Thyroid gland (tissue), 4 donors: ENCODE data around the gene FST. TPM values are rescaled to one million over a fixed set of nuclear protein-coding genes. Genes with fewer than 3 reads are reported as not detected.

Experiments
- DNase-seq, 2 donors: peaks; one replicate each; pipeline ENCODE4 v3.0.0-alpha.2; 2019
- H3K27ac ChIP-seq, 3 donors: fragments of 200-600 bp; sonication (generic); 1 replicate in 2 of 3; 2 replicates in 1 of 3; pipeline ENCODE4 v1.5.1; 2016 to 2019; ENCODE audit warnings: mild to moderate bottlenecking in 1 of 3, moderate library complexity in 1 of 3
- H3K27me3 ChIP-seq: fragments of 200-600 bp; sonication (generic); one replicate; pipeline ENCODE4 v1.5.1; 2019
- H3K36me3 ChIP-seq, 2 donors: fragments of 200-600 bp; sonication (generic); one replicate each; pipeline ENCODE4 v1.5.1; 2016 to 2019
- H3K4me1 ChIP-seq, 2 donors: fragments of 200-600 bp; sonication (generic); one replicate each; pipeline ENCODE4 v1.5.1; 2017 to 2019
- H3K4me3 ChIP-seq, 3 donors: fragments of 200-600 bp; sonication (generic); replicated peaks in 1 of 3; 1 replicate in 2 of 3; 2 replicates in 1 of 3; pipeline ENCODE4 v1.5.1; 2016; ENCODE audit warnings: mild to moderate bottlenecking in 1 of 3
- H3K9me3 ChIP-seq: fragments of 200-600 bp; sonication (generic); one replicate; pipeline ENCODE4 v1.5.1; 2017
- CTCF ChIP-seq, 6 experiments: fragments of 200-600 bp in 3 of 6; fragments of 450-650 bp in 3 of 6; sonication (generic) in 3 of 6; IDR thresholded peaks; one replicate each; pipeline ENCODE4 v1.5.1; 2016 to 2019; ENCODE audit warnings: antibody characterized with exemption in 6 of 6, mild to moderate bottlenecking in 2 of 6, inconsistent platforms in 1 of 6, moderate library complexity in 1 of 6
- POLR2A ChIP-seq, 2 donors: fragments of 450-650 bp; IDR thresholded peaks; one replicate each; pipeline ENCODE4 v1.6.1; 2017; ENCODE audit warnings: antibody characterized with exemption in 2 of 2, mild to moderate bottlenecking in 2 of 2, moderate library complexity in 1 of 2
- WGBS, 2 donors: methylation state at CpG; one replicate each; pipeline ENCODE4 v1.1.5; 2017; 5-methylcytosine and 5-hydroxymethylcytosine counted together
- intact Hi-C: fragments of 100-400 bp; cut with DNase I; formaldehyde crosslinking; loops from one replicate; pipeline ENCODE4 v1.15.1; 2023
- total RNA-seq, 4 donors: library from RNA; depleted of rRNA; stranded (reverse); fragments of >200 nt; gene quantifications; one replicate each; pipeline ENCODE4 v1.2.3, GENCODE V29; 2016

Gene FST
- total RNA-seq, 4 donors from 2014 or later = 1.7 to 8.9 (median 2.8) TPM

GRCh38 chr5:53481887-53482716 lies 1.7 kb downstream of the FST start:
- H3K27me3 ChIP-seq = no peaks in the 10 kb centered on the region
- H3K4me3 ChIP-seq = peak overlapping the region in 2 of 3 donors; percentile 43 to 45
- intact Hi-C loops = loop anchor here (10.0 kb wide), 1 partner anchor 743 kb away; no protein-coding TSS in a partner anchor
- no peaks in the 10 kb centered on the region for H3K36me3 ChIP-seq
- peak; percentile 70 to 79 for DNase-seq
- TF ChIP-seq CTCF (IDR thresholded peaks at IDR 0.05) (peak in 4 of 6 experiments; percentile 22 to 49 (median 32)), POLR2A (IDR thresholded peaks at IDR 0.05) (no peak)
- peak overlapping the region in 2 of 3 donors; percentile 11 to 48 for H3K27ac ChIP-seq
- 2% methylated on average over 35 to 36 of the region's 36 CpGs for WGBS, 2 donors
- H3K9me3 ChIP-seq = no peaks in the 10 kb centered on the region
- peaks cover 0 to 5% of the 10 kb centered on the region in 2 donors for H3K4me1 ChIP-seq

- TF ChIP-seq CTCF (IDR thresholded peaks at IDR 0.05) (no peak), POLR2A (IDR thresholded peaks at IDR 0.05) (peak in 1 of 2 donors; percentile 6)
- Histone ChIP-seq H3K9me3 (no peaks in the 10 kb centered on the region), H3K4me3 (peak overlapping the region in 1 of 3 donors; percentile 43), H3K4me1 (peaks cover 0 to 5% of the 10 kb centered on the region in 2 donors), H3K27me3 (no peaks in the 10 kb centered on the region), H3K36me3 (no peaks in the 10 kb centered on the region), H3K27ac (no peak overlapping the region)
- DNase-seq = peak; percentile 68 to 78
- intact Hi-C loops = loop anchor here (10.0 kb wide), 1 partner anchor 742 kb away; no protein-coding TSS in a partner anchor
- 31 to 33% methylated on average over 35 of the region's 35 CpGs for WGBS, 2 donors
Observed at GRCh38 chr5:53482717-53483638, 2.5 kb downstream of the FST start.

GRCh38 chr5:53487436-53487835 lies 7.0 kb downstream of the FST start:
- Histone ChIP-seq H3K36me3 (no peaks in the 10 kb centered on the region), H3K4me3 (no peak overlapping the region), H3K4me1 (no peaks in the 10 kb centered on the region), H3K27me3 (no peaks in the 10 kb centered on the region), H3K9me3 (no peaks in the 10 kb centered on the region), H3K27ac (no peak overlapping the region)
- intact Hi-C loops = loop anchor here (10.0 kb wide), 1 partner anchor 737 kb away; no protein-coding TSS in a partner anchor
- 90 to 94% methylated on average over 1 of the region's 1 CpG for WGBS, 2 donors
- no peak for DNase-seq
- no peak for TF ChIP-seq CTCF (IDR thresholded peaks at IDR 0.05)
- no peak for TF ChIP-seq POLR2A (IDR thresholded peaks at IDR 0.05)

- Histone ChIP-seq H3K27ac (no peak overlapping the region), H3K36me3 (no peaks in the 10 kb centered on the region), H3K4me1 (no peaks in the 10 kb centered on the region), H3K27me3 (no peaks in the 10 kb centered on the region), H3K9me3 (no peaks in the 10 kb centered on the region), H3K4me3 (no peak overlapping the region)
- TF ChIP-seq CTCF (IDR thresholded peaks at IDR 0.05) = no peak
- no peak for TF ChIP-seq POLR2A (IDR thresholded peaks at IDR 0.05)
- intact Hi-C loops = loop anchor here (10.0 kb wide), 1 partner anchor 737 kb away; no protein-coding TSS in a partner anchor
- DNase-seq = no peak
- WGBS, 2 donors = 68 to 71% methylated on average over 8 of the region's 8 CpGs
Observed at GRCh38 chr5:53488195-53488722, 7.8 kb downstream of the FST start.
